Measurements from ENCODE around the gene UBL4A.

- TF ChIP-seq RAD21 (IDR thresholded peaks at IDR 0.05; ENCODE audit: low read length) (no peak), EZH2phosphoT487 (IDR thresholded peaks at IDR 0.05; ENCODE audit: borderline replicate concordance, low read depth) (no peak), CTCF (IDR thresholded peaks at IDR 0.05) (no peak), REST (IDR thresholded peaks at IDR 0.05; ENCODE audit: low read depth, low read length) (no peak), GABPA (IDR thresholded peaks at IDR 0.05; ENCODE audit: low read depth) (no peak), PBX3 (IDR thresholded peaks at IDR 0.05) (no peak), NRF1 (IDR thresholded peaks at IDR 0.05; ENCODE audit: low read depth, low read length) (no peak), USF2 (IDR thresholded peaks at IDR 0.05; ENCODE audit: borderline replicate concordance, low read depth, low read length) (no peak), RXRA (IDR thresholded peaks at IDR 0.05; ENCODE audit: borderline replicate concordance, low read depth) (no peak)
These were observed 8.4 kb downstream of the UBL4A start for GRCh38 chrX:154477891-154478477.
